Endometrial microvascular endothelial cells (primary cell): ENCODE results near the gene PLCB2. TPM values are rescaled to one million over a fixed set of nuclear protein-coding genes. Genes with fewer than 3 reads are reported as not detected.

Experiments
- in situ Hi-C: cut with HindIII; loops from 2 replicates; pipeline ENCODE4 v1.10.0; 2017; ENCODE audit warnings: low sequenced_read_pairs, low pct_unique_long_range_greater_than_20kb; ENCODE audit errors: inconsistent ontology term
- total RNA-seq: library from RNA; depleted of rRNA; stranded (reverse); fragments of >200 nt; gene quantifications from one replicate; pipeline ENCODE4 v1.2.3, GENCODE V29; 2015; ENCODE audit errors: inconsistent ontology term

PLCB2 gene
- total RNA-seq, 1 donor from 2014 or later: 1.6 TPM

DNA sequence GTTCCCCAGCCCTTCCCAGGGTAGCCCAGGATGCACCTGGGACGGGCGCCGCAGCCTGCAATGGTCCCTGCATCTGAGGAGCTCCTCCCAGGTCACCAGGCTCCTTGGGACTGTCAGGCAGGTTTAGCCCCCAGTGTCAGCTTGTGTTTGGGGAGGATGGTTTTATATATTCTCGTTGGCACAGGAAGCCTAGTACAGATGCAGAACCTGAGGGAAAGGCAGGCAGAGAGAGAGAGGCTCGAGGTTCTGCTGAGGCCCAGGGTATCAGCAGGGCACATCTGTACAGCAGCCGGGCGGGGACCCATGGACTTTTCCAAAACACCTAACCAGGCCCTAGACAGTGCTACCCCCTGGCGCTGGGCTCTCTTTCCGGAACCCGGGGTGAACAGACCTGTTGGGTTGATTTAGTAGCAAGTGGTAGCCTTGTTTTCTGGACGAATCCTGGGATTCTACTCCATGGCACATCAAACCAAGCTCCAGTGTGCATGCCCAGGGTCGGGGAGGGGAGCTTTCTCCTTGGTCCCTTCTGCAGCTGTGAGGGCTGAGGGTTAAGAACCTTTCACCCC is 60.2 kb downstream of the PLCB2 start:
- in situ Hi-C loops: no loop called here

- in situ Hi-C loops: no loop called here
These were observed 61.0 kb downstream of the PLCB2 start for GRCh38 chr15:40246496-40247280.

DNA sequence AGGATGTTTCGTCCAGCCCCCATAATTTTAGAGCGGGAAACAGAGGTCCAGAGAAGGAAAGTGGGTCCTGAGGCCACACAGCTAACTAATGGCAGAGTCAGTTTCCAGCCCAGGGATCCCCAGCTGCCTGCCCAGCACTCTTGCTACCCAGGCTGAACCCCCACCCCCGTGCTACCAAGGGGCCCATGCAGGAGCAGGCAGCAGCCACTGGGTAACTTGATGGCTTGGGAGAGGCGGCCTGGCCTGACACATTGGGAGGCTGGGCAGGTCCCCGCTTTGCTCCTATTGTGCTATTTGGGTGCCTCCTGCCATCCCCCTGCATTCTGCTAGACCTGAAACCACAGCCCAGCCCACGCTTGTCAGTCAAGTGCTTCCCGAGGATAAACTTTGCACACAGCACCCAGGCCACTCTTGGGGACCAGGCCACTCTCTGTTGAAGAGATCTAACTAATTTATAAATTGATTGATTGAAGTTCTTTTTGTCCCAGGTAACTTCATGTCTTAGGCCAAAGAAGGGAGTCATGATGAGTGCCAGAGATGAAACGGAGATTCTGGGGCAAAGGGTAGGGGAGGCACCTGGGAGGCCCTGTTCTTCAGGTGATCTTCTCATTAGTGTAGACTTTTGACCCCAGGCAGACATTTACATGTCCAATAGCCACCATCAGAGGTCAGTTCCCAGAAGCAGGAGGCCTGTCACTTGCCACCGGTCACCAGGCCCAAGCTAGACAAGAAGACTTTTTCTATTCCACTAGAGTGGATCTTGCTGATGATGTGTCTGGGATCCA is 61.9 kb downstream of the PLCB2 start:
- in situ Hi-C loops: no loop called here

DNA sequence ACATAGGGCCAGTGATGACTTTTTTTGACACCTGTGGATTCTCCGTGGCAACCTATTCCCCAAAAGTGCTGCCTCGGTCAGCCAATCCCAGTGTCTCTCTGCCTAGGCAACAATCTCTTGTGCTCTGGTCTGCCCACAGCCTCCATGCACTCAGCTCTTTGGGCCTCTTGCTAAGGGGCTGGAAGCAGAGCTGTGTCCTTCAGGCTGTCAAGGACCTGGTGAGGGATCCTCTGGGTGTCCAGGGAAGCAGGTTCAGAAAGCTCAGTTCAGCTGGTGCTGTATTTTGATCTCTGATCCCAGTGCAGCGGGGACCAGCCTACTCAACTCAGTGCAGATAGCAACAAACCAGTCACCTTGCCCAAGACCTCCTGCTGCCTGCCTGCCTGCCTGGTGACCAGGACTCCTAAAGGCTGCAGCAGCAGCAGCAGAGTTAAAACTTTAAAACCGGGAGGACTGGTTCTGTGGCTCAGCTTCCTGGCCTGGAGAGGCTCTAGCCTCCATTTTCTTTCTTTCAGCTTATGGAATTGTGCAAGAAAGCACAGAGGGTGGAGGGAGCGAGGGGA is 62.7 kb downstream of the PLCB2 start:
- in situ Hi-C loops: no loop called here

- in situ Hi-C loops: no loop called here
These were observed 64.5 kb downstream of the PLCB2 start for GRCh38 chr15:40243126-40243810.

- in situ Hi-C loops: no loop called here
These were observed 65.1 kb downstream of the PLCB2 start for GRCh38 chr15:40242601-40243000.

DNA sequence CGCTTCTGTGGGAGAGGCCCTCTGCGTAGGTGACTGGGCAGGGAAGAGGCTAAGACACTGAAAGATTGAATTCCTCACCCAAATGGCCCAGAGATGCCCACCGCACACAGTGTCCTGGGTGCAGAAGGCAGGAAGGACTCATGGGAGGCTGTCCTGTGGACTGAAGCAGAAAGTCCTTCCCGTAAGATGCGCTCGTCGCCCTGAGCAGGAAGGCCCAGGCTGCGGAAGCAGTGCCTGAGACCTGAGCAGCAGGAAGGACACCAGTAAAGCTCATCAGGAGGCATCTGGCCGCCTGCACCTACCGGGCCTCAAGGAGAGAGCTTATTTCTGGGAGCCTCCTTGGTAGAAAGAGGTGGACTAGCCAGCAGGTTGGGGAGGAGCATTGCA is 65.5 kb downstream of the PLCB2 start:
- in situ Hi-C loops: no loop called here

DNA sequence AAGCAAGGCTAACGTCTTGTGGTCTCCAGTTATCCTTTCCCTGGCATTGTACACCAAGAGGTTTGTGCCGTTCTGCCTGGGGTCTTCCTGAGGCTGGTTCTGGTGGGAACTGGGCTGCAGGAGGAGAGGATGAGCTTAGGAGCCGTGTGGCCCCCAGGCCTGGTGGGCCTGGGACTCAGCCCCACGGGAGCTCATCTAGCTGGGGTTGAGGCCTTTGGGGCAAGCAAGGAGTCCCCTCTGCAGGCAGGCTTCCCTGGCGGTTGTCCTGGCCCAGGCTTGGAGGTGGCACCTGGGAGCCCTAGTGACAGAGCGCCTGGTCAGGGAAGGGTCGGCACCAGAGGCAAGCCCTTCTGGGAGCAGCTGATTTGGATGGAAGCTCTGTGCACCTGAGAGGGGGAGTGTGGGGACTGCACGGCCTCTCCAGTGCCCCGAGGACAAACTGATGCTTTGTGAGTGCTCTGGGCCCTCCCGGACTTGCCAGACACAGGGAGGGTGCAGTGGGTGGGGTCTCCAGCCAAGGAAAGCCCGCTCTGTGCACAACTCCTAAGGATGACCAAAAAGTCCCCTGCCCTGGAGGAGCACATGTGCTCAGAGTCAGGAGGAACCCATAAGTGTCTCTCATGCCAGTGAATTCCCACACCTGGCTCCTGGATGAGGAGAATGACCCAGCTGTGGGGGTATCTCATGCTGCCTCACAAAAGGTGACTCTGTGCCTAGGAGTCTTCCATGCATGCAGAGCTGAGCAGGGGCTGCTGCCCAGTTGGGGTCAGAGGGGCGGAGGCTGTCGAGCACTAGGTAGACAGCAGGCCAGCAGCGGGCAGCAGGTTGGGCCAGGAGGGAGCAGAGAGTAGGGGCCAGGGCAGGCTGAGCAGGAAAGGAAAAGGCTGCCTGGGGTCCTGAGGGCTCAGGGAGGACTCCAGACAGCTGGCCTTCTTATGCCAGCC is 66.2 kb downstream of the PLCB2 start:
- in situ Hi-C loops: no loop called here

DNA sequence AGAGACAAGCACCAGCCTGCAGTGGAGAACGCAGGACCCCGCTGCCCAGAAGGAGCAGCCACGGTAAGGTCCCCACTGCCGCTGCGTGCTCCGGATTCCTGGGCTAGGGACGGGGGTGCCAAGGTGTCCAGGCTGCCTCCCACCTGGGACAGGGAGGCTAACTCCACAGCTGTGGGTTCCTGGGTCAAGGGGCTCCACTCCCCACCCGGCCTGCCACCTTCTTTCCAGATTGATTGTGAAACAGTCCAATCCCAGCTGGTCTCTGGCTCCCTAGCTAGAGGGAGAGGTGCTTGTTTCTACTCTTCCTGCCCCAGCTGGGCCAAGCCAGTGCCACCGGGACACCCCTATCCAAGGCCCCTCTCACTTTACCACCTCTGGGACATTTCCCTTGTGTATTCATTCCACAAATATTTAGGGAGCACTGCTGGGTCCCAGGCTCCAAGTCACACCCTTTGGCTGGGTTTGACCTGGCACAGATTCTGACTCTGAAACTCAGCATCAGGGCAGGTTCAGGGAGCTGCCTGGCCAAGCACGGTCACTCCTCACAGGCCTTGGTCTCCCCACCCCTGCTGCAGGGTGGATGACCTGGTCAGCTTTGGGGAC is 67.0 kb downstream of the PLCB2 start:
- in situ Hi-C loops: no loop called here

DNA sequence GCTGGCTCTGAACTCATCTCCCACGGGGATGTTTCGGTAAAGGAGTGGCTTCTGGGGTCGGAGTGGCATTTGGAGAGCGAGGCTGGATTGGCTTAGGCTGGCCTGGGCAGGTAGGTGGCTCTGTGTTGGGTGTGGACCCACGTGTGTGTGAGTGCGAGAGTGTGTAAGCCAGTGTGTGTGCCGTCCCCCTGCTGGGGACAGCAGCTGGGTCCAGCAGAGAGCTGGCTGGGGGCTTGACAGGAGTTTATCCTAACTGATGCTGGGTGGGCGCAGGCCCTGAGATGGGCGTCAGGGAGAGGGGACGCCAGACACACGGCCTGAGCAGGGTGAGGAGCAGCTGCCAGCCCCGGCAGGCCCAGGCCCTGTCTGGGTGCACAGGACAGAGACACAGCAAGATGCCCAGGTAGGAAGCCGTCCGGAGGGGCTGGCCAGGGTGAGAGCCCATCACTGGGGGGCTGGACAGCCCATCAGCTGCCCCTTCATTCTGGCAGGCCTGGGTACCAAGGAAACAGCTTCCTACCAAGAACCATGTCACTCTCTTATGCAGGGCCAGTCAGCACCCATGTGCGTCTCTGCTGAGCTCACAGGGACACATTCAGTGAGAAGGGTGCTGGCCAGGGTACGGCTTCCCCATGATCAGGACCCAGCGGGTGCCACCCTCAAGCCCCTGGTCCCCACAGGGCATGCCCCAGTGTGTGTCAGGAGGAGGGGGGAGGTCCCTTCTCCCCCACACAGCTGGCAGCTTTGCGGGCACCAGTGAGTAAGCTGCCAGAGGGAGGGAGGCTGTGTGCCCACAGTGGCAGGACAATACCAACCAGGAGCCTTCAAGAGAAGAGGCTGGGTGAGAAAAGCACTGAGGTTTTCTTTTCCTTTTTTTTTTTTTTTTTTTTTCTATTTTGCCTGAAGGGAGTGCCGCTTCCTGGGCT is 67.8 kb downstream of the PLCB2 start:
- in situ Hi-C loops: no loop called here

- in situ Hi-C loops: no loop called here
These were observed 68.4 kb downstream of the PLCB2 start for GRCh38 chr15:40239404-40239692.

DNA sequence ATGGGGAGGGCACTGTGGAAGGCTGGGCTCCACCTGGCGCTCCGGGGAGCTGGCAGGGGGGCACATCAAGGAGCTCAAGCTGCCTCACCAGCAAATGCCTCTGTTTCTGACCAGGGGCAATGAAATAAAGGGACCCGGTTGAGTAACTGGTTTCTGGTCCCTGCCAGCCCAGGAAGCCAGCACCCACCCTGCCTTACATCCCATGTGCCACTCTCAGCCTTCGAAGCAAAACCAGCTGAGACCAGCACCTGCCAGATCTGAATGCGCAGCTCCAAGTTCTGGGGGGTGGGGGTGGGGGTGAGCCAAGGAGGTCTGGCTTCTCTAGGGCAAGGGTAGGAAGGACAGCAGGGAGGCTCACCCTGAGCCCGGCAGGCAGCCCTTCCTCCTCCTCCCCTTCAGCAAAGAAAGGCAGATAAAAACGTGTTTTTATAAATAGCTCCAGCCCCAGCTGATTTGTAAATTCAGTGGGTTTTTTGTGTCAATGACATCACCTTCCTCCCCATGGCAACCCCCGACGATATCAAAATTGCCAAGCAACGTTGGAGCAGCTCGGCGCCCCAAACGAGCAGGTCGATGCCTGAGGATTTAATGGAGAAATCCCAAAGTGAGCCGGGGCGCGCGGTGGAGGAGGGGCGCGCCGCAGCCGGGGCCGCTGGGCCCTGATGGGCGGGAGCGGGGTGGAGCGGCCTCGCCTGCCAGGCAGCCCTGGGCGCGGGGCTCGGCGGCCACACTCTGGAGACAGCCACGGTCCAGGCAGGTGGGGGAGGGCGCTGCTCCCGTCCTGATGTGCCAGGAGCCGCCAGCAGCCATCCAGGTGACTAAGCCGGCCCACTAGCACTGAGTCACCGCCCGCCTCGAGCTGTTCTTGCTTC is 69.0 kb downstream of the PLCB2 start, which contains the start of gene PAK6:
Gene PAK6, plus strand, starts transcription at position 532 of the 872 bp plus-strand sequence. CDS start 25,723 bp downstream, outside the sequence.
- in situ Hi-C loops: no loop called here
